ENCODE data around the gene GBE1. TPM values are rescaled to one million over a fixed set of nuclear protein-coding genes. Genes with fewer than 3 reads are reported as not detected.

GBE1 gene
- total and polyA plus RNA-seq, 9 of the 15 experiments (the other 6 are each of a cell fraction or from before 2014, with no cell fraction given) = 7.9 to 25.6 (median 13.1) TPM

GRCh38 chr3:81713031-81713430 lies 48.4 kb downstream of the GBE1 start (continued):
- no peak for TF ChIP-seq RREB1 (CRISPR knock-in tag; IDR thresholded peaks at IDR 0.05)
- no peak for TF ChIP-seq REST (IDR thresholded peaks at IDR 0.05; ENCODE audit: borderline replicate concordance)
- no peak for TF ChIP-seq REST (CRISPR knock-in tag; IDR thresholded peaks at IDR 0.05; ENCODE audit: low read depth)
- TF ChIP-seq CREB3L1 (IDR thresholded peaks at IDR 0.05; ENCODE audit: borderline replicate concordance, low read depth) = no peak
- TF ChIP-seq PRDM10 (IDR thresholded peaks at IDR 0.05; ENCODE audit: partially characterized antibody) = peak; percentile 18
- peak; percentile 86 for TF ChIP-seq MEIS2 (IDR thresholded peaks at IDR 0.05; ENCODE audit: partially characterized antibody)
